Measurements from ENCODE around the gene DHX35. TPM values are rescaled to one million over a fixed set of nuclear protein-coding genes. Genes with fewer than 3 reads are reported as not detected.

DHX35 gene
- total RNA-seq, 1 experiment from 2014 or later = 29.5 TPM

- POLR2A ChIA-PET = interaction anchor here (3.4 kb wide), 1 partner anchor 42 kb away, joined by 15 read pairs; the partner anchor contains the start of gene DHX35
- Mint-ChIP-seq H3K27ac (ENCODE audit: unreplicated experiment) (no peak overlapping the region), H3K27me3 (ENCODE audit: insufficient read depth, unreplicated experiment) (no peaks in the 10 kb centered on the region), H3K4me3 (ENCODE audit: unreplicated experiment) (no peak overlapping the region), H3K9me3 (ENCODE audit: unreplicated experiment) (peaks cover 10% of the 10 kb centered on the region), H3K36me3 (ENCODE audit: insufficient read depth, unreplicated experiment) (no peaks in the 10 kb centered on the region), H3K4me1 (ENCODE audit: low read depth, unreplicated experiment) (peaks cover 15% of the 10 kb centered on the region)
- Histone ChIP-seq H3K4me3 (ENCODE audit: low read depth, low read length) (no peak overlapping the region), H3K36me3 (ENCODE audit: control insufficient read depth, insufficient read depth, low read length) (no peaks in the 10 kb centered on the region), H3K4me1 (peaks cover under 1% of the 10 kb centered on the region; the same call in 1 of the 2 replicates), H3K27me3 (replicated peaks; ENCODE audit: control insufficient read depth, insufficient read depth, low read length) (no peaks in the 10 kb centered on the region), H3K9me3 (no peaks in the 10 kb centered on the region)
- no peak for DNase-seq
- CTCF ChIA-PET = no interaction called here
- no TSS peak for BruUV-seq (replicated peaks)
- TF ChIP-seq CTCF (IDR thresholded peaks at IDR 0.05; ENCODE audit: insufficient read depth in 1 of 2, low read depth in 1 of 2, low read length in 1 of 2, severe bottlenecking in 1 of 2, unreplicated experiment in 1 of 2) = no peak
- intact Hi-C loops (cut with micrococcal nuclease; ENCODE audit: unreplicated experiment) = no loop called here
These were observed 41.7 kb upstream of the DHX35 start for GRCh38 chr20:38920411-38920810.

GRCh38 chr20:38920851-38921250, 41.3 kb upstream of the DHX35 start:
- Mint-ChIP-seq H3K4me3 (ENCODE audit: unreplicated experiment) (no peak overlapping the region), H3K27ac (ENCODE audit: unreplicated experiment) (no peak overlapping the region), H3K4me1 (ENCODE audit: low read depth, unreplicated experiment) (peaks cover 15% of the 10 kb centered on the region), H3K9me3 (ENCODE audit: unreplicated experiment) (peaks cover 10% of the 10 kb centered on the region), H3K27me3 (ENCODE audit: insufficient read depth, unreplicated experiment) (no peaks in the 10 kb centered on the region), H3K36me3 (ENCODE audit: insufficient read depth, unreplicated experiment) (peaks cover 4% of the 10 kb centered on the region)
- BruUV-seq (replicated peaks) = no TSS peak
- TF ChIP-seq CTCF (IDR thresholded peaks at IDR 0.05; ENCODE audit: insufficient read depth in 1 of 2, low read depth in 1 of 2, low read length in 1 of 2, severe bottlenecking in 1 of 2, unreplicated experiment in 1 of 2) = no peak
- no peaks in the 10 kb centered on the region for H3K27me3 ChIP-seq (replicated peaks; ENCODE audit: control insufficient read depth, insufficient read depth, low read length)
- ChIA-PET POLR2A (interaction anchor here (3.4 kb wide), 1 partner anchor 41 kb away, joined by 15 read pairs; the partner anchor contains the start of gene DHX35), CTCF (no interaction called here)
- H3K4me3 ChIP-seq (ENCODE audit: low read depth, low read length) = no peak overlapping the region
- intact Hi-C loops (cut with micrococcal nuclease; ENCODE audit: unreplicated experiment) = no loop called here
- no peak for DNase-seq
- no peaks in the 10 kb centered on the region for H3K4me1 ChIP-seq
- no peaks in the 10 kb centered on the region; the same call in 1 of the 2 replicates for H3K9me3 ChIP-seq
- H3K36me3 ChIP-seq (ENCODE audit: control insufficient read depth, insufficient read depth, low read length) = no peaks in the 10 kb centered on the region

- Mint-ChIP-seq H3K4me3 (ENCODE audit: unreplicated experiment) (no peak overlapping the region), H3K4me1 (ENCODE audit: low read depth, unreplicated experiment) (peaks cover 25% of the 10 kb centered on the region), H3K27ac (ENCODE audit: unreplicated experiment) (peak overlapping the region; percentile 11), H3K27me3 (ENCODE audit: insufficient read depth, unreplicated experiment) (no peaks in the 10 kb centered on the region), H3K9me3 (ENCODE audit: unreplicated experiment) (peaks cover 10% of the 10 kb centered on the region), H3K36me3 (ENCODE audit: insufficient read depth, unreplicated experiment) (peaks cover 43% of the 10 kb centered on the region)
- POLR2A ChIA-PET = no interaction called here
- CTCF ChIA-PET = interaction anchor here (1.0 kb wide), 1 partner anchor 124 kb away, joined by 11 read pairs; no protein-coding TSS in a partner anchor
- BruUV-seq (replicated peaks) = no TSS peak
- no peaks in the 10 kb centered on the region for H3K27me3 ChIP-seq (replicated peaks; ENCODE audit: control insufficient read depth, insufficient read depth, low read length)
- H3K4me3 ChIP-seq (ENCODE audit: low read depth, low read length) = no peak overlapping the region
- H3K36me3 ChIP-seq (ENCODE audit: control insufficient read depth, insufficient read depth, low read length) = no peaks in the 10 kb centered on the region
- DNase-seq = no peak
- TF ChIP-seq CTCF (IDR thresholded peaks at IDR 0.05; ENCODE audit: insufficient read depth in 1 of 2, low read depth in 1 of 2, low read length in 1 of 2, severe bottlenecking in 1 of 2, unreplicated experiment in 1 of 2) = no peak
- H3K4me1 ChIP-seq = peaks cover 14% of the 10 kb centered on the region
- no peaks in the 10 kb centered on the region; the same call in 1 of the 2 replicates for H3K9me3 ChIP-seq
- intact Hi-C loops (cut with micrococcal nuclease; ENCODE audit: unreplicated experiment) = no loop called here
These were observed 37.4 kb upstream of the DHX35 start for GRCh38 chr20:38924718-38925117.

Data from Caco-2 (cell line).